Measurements from ENCODE around the gene EML5. TPM values are rescaled to one million over a fixed set of nuclear protein-coding genes. Genes with fewer than 3 reads are reported as not detected.

The EML5 gene
- total and polyA plus RNA-seq, 2 experiments from 2014 or later: 1.4 TPM; not detected in 1

DNA sequence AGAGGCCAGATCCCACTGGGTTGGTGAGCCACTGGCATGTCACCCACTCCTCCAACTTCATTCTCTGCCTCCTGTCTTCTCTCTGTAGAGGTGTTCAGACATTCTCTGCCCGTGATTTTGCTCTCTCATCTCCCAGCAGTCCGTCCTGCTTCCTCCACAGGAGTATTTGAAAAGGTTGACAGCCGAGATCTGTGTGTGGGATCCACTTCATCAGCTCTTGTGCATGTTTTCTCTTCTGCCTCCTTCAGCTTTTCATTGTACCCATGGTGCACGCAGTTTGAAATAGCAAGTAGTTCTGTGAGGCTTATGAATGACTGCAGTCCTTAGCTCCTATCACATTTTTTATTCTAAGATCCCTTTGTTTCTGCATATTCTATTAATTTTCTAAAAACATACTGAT, 195.2 kb downstream of the EML5 start:
- 97% methylated on average over 4 of the region's 4 CpGs for WGBS (ENCODE audit: low lambda C conversion rate, missing lambda C conversion rate)
- DNase-seq (ENCODE audit: low spot score): no peak
- H2AFZ ChIP-seq: no peak overlapping the region
- H3K27me3 ChIP-seq: no peaks in the 10 kb centered on the region
- H3K27ac ChIP-seq: no peak overlapping the region
- H3K9me2 ChIP-seq (replicated peaks; ENCODE audit: insufficient read depth): no peaks in the 10 kb centered on the region
- H3K4me1 ChIP-seq (ENCODE audit: insufficient read depth): no peaks in the 10 kb centered on the region
- H3K79me2 ChIP-seq: peaks cover 6% of the 10 kb centered on the region
- H3K4me3 ChIP-seq: no peak overlapping the region
- no peak for TF ChIP-seq EZH2 (IDR thresholded peaks at IDR 0.05; ENCODE audit: borderline replicate concordance)
- H4K20me1 ChIP-seq (ENCODE audit: insufficient read depth, poor library complexity, severe bottlenecking): no peaks in the 10 kb centered on the region
- no peaks in the 10 kb centered on the region for H3K9me3 ChIP-seq (ENCODE audit: low read depth)
- H3K4me2 ChIP-seq: no peak overlapping the region
- H3K36me3 ChIP-seq (replicated peaks; ENCODE audit: insufficient read depth, low read depth): no peaks in the 10 kb centered on the region

DNA sequence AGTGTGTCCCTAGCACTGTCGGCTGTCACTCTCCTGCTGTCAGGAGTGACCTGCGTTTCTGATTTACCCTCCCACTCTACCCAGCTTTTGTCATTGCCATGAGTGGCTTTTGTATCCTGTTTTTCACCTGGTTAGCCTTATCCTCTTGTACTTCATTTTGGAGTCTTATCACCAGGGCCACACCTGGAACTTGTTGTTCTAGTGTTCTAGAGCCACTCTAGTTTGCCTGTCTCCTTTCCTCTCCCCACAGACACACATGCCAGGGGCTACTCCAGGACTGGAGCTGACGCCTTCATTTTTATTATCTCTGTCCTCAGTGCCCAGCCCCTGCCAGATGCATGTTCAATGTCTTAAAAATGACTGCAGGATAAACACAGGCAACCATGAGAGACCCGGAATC, 195.7 kb downstream of the EML5 start:
- TF ChIP-seq EZH2phosphoT487 (IDR thresholded peaks at IDR 0.05; ENCODE audit: low read depth, severe bottlenecking, unreplicated experiment) (no peak), EZH2 (IDR thresholded peaks at IDR 0.05; ENCODE audit: borderline replicate concordance) (no peak)
- TF ChIP-seq, protein P1, sequence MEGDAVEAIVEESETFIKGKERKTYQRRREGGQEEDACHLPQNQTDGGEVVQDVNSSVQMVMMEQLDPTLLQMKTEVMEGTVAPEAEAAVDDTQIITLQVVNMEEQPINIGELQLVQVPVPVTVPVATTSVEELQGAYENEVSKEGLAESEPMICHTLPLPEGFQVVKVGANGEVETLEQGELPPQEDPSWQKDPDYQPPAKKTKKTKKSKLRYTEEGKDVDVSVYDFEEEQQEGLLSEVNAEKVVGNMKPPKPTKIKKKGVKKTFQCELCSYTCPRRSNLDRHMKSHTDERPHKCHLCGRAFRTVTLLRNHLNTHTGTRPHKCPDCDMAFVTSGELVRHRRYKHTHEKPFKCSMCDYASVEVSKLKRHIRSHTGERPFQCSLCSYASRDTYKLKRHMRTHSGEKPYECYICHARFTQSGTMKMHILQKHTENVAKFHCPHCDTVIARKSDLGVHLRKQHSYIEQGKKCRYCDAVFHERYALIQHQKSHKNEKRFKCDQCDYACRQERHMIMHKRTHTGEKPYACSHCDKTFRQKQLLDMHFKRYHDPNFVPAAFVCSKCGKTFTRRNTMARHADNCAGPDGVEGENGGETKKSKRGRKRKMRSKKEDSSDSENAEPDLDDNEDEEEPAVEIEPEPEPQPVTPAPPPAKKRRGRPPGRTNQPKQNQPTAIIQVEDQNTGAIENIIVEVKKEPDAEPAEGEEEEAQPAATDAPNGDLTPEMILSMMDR (IDR thresholded peaks at IDR 0.05; ENCODE audit: poor library complexity): no peak
- H3K9me3 ChIP-seq (ENCODE audit: low read depth): no peaks in the 10 kb centered on the region
- H3K9me2 ChIP-seq (replicated peaks; ENCODE audit: insufficient read depth): no peaks in the 10 kb centered on the region
- H3K4me3 ChIP-seq: no peak overlapping the region
- no peaks in the 10 kb centered on the region for H3K4me1 ChIP-seq (ENCODE audit: insufficient read depth)
- H3K27me3 ChIP-seq: no peaks in the 10 kb centered on the region
- no peak overlapping the region for H2AFZ ChIP-seq
- H4K20me1 ChIP-seq (ENCODE audit: insufficient read depth, poor library complexity, severe bottlenecking): no peaks in the 10 kb centered on the region
- 85% methylated on average over 4 of the region's 4 CpGs for WGBS (ENCODE audit: low lambda C conversion rate, missing lambda C conversion rate)
- H3K27ac ChIP-seq: no peak overlapping the region
- no peak overlapping the region for H3K4me2 ChIP-seq
- DNase-seq (ENCODE audit: low spot score): no peak
- peaks cover 6% of the 10 kb centered on the region for H3K79me2 ChIP-seq
- no peaks in the 10 kb centered on the region for H3K36me3 ChIP-seq (replicated peaks; ENCODE audit: insufficient read depth, low read depth)

DNA sequence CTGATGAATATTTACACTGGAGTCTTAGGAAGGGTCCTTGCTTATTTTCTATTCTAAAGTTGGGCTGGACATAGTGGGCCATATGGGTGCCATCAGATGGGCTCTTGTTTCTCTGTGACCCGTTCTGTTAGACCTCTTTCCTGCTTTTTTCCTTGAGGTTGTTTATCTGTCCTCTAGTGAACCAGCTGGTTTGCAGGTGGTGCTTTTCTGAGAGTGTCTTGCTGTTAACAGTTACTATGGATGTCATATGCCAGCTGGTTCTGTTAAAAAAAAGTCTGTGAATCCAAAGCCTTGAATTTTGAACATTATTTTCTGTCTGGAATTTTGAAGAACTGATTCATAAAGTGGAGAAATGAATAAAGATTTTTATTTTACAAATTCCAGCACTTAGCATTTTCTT, 200.7 kb downstream of the EML5 start:
- no peaks in the 10 kb centered on the region for H3K27me3 ChIP-seq
- H3K9me2 ChIP-seq (replicated peaks; ENCODE audit: insufficient read depth): no peaks in the 10 kb centered on the region
- H3K4me1 ChIP-seq (ENCODE audit: insufficient read depth): no peaks in the 10 kb centered on the region
- no peaks in the 10 kb centered on the region for H3K9me3 ChIP-seq (ENCODE audit: low read depth)
- H3K4me2 ChIP-seq: no peak overlapping the region
- H3K36me3 ChIP-seq (replicated peaks; ENCODE audit: insufficient read depth, low read depth): no peaks in the 10 kb centered on the region
- H4K20me1 ChIP-seq (ENCODE audit: insufficient read depth, poor library complexity, severe bottlenecking): no peaks in the 10 kb centered on the region
- 39% methylated on average over 1 of the region's 1 CpG for WGBS (ENCODE audit: low lambda C conversion rate, missing lambda C conversion rate)
- TF ChIP-seq, protein P1 (IDR thresholded peaks at IDR 0.05; ENCODE audit: poor library complexity): no peak
- no peak for TF ChIP-seq EZH2phosphoT487 (IDR thresholded peaks at IDR 0.05; ENCODE audit: low read depth, severe bottlenecking, unreplicated experiment)
- no peak for TF ChIP-seq EZH2 (IDR thresholded peaks at IDR 0.05; ENCODE audit: borderline replicate concordance)
- H2AFZ ChIP-seq: no peak overlapping the region
- peaks cover 11% of the 10 kb centered on the region for H3K79me2 ChIP-seq
- H3K27ac ChIP-seq: no peak overlapping the region
- no peak overlapping the region for H3K4me3 ChIP-seq
- DNase-seq (ENCODE audit: low spot score): no peak

DNA sequence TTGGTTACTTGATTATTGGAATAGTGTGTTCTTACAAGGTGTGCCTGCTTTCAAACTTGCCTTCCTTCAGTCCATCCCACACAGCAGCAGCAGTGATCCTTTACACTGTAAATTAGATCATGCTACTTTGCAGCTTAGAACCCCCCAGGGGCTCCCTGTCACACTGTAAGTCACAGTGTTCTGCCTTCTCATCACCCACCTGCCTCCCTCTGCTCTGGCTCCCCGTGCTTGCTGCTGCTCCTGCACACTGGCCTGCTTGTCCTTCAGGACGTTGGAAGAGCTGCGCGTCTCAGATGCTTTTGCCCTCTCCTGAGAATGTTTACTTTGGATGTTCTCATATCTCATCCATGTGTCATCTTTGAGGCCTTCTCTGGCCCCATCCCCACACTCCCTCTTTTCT, 202.6 kb downstream of the EML5 start:
- Histone ChIP-seq H3K4me2 (no peak overlapping the region), H3K27me3 (no peaks in the 10 kb centered on the region), H3K79me2 (peaks cover 7% of the 10 kb centered on the region), H3K4me3 (no peak overlapping the region), H3K9me3 (ENCODE audit: low read depth) (no peaks in the 10 kb centered on the region), H2AFZ (no peak overlapping the region), H3K4me1 (ENCODE audit: insufficient read depth) (no peaks in the 10 kb centered on the region), H3K9me2 (replicated peaks; ENCODE audit: insufficient read depth) (no peaks in the 10 kb centered on the region), H4K20me1 (ENCODE audit: insufficient read depth, poor library complexity, severe bottlenecking) (no peaks in the 10 kb centered on the region), H3K36me3 (replicated peaks; ENCODE audit: insufficient read depth, low read depth) (no peaks in the 10 kb centered on the region), H3K27ac (no peak overlapping the region)
- TF ChIP-seq, protein P1 (IDR thresholded peaks at IDR 0.05; ENCODE audit: poor library complexity): no peak
- TF ChIP-seq EZH2phosphoT487 (IDR thresholded peaks at IDR 0.05; ENCODE audit: low read depth, severe bottlenecking, unreplicated experiment) (no peak), EZH2 (IDR thresholded peaks at IDR 0.05; ENCODE audit: borderline replicate concordance) (no peak)
- WGBS (ENCODE audit: low lambda C conversion rate, missing lambda C conversion rate): 72% methylated on average over 4 of the region's 4 CpGs
- no peak for DNase-seq (ENCODE audit: low spot score)
